Measurements from ENCODE around the gene TLR1.
"Not testable (repeated sequence)": the region's sequence is repeated elsewhere in the genome, so short reads cannot be mapped to it uniquely, and the experiment has no call there.

The TLR1 gene

GRCh38 chr4:38811297-38811696 lies 6.7 kb upstream of the TLR1 start:
- peaks cover 0 to 2% (median 0%) of the 10 kb centered on the region in 4 experiments for H3K36me3 ChIP-seq (ENCODE audit: control insufficient read depth in 4 of 4, insufficient read depth in 4 of 4, low read length in 3 of 4)
- peaks cover 8 to 15% (median 12%) of the 10 kb centered on the region in 4 experiments for H3K4me1 ChIP-seq (ENCODE audit: control extremely low read depth in 1 of 4, control insufficient read depth in 4 of 4, insufficient read depth in 4 of 4, low read length in 3 of 4)
- DNase-seq, result no peak
- no peaks in the 10 kb centered on the region for H3K27me3 ChIP-seq (replicated peaks in 2 of 5; ENCODE audit: control insufficient read depth in 4 of 5, insufficient read depth in 5 of 5, low read length in 4 of 5)
- 93% methylated on average over 2 of the region's 6 CpGs for WGBS (ENCODE audit: insufficient coverage)
- H3K27ac ChIP-seq (ENCODE audit: insufficient read depth in 1 of 2, low read depth in 1 of 2, low read length in 2 of 2, poor library complexity in 1 of 2, severe bottlenecking in 2 of 2), result no peak overlapping the region
- ChIA-PET CTCF (no interaction called here), POLR2A (no interaction called here)
- no peak overlapping the region for H3K4me3 ChIP-seq (ENCODE audit: control insufficient read depth in 1 of 7, extremely low read depth in 1 of 7, insufficient read depth in 4 of 7, low read depth in 2 of 7, low read length in 6 of 7)
- H3K9me3 ChIP-seq (ENCODE audit: control extremely low read depth in 1 of 5, control insufficient read depth in 4 of 5, insufficient read depth in 2 of 5, low read depth in 1 of 5, low read length in 4 of 5), result peaks cover 0 to 9% (median 3%) of the 10 kb centered on the region in 5 experiments

DNA sequence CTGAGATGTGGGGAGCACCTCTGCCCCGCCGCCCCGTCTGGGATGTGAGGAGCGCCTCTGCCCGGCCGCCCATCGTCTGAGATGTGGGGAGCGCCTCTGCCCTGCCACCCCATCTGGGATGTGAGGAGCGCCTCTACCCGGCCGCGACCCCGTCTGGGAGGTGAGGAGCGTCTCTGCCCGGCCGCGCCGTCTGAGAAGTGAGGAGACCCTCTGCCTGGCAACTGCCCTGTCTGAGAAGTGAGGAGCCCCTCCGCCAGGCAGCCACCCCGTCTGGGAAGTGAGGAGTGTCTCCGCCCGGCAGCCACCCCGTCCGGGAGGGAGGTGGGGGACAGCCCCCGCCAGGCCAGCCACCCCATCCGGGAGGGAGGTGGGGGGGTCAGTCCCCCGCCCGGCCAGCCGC lies 2.9 kb upstream of the TLR1 start:
- H3K4me3 ChIP-seq (ENCODE audit: control insufficient read depth in 1 of 7, extremely low read depth in 1 of 7, insufficient read depth in 4 of 7, low read depth in 2 of 7, low read length in 6 of 7); H3K27me3 ChIP-seq (replicated peaks in 2 of 5; ENCODE audit: control insufficient read depth in 4 of 5, insufficient read depth in 5 of 5, low read length in 4 of 5); H3K36me3 ChIP-seq (ENCODE audit: control insufficient read depth in 4 of 4, insufficient read depth in 4 of 4, low read length in 3 of 4); DNase-seq; POLR2A ChIA-PET; H3K9me3 ChIP-seq (ENCODE audit: control extremely low read depth in 1 of 5, control insufficient read depth in 4 of 5, insufficient read depth in 2 of 5, low read depth in 1 of 5, low read length in 4 of 5); CTCF ChIA-PET; H3K27ac ChIP-seq (ENCODE audit: insufficient read depth in 1 of 2, low read depth in 1 of 2, low read length in 2 of 2, poor library complexity in 1 of 2, severe bottlenecking in 2 of 2): not testable (repeated sequence)
- WGBS (ENCODE audit: insufficient coverage), result 100% methylated on average over 15 of the region's 29 CpGs
- peaks cover 14 to 31% (median 24%) of the 10 kb centered on the region in 4 experiments for H3K4me1 ChIP-seq (ENCODE audit: control extremely low read depth in 1 of 4, control insufficient read depth in 4 of 4, insufficient read depth in 4 of 4, low read length in 3 of 4)

- DNase-seq; H3K27me3 ChIP-seq (replicated peaks in 2 of 5; ENCODE audit: control insufficient read depth in 4 of 5, insufficient read depth in 5 of 5, low read length in 4 of 5); H3K27ac ChIP-seq (ENCODE audit: insufficient read depth in 1 of 2, low read depth in 1 of 2, low read length in 2 of 2, poor library complexity in 1 of 2, severe bottlenecking in 2 of 2); POLR2A ChIA-PET: not testable (repeated sequence)
- 100% methylated on average over 7 of the region's 9 CpGs for WGBS (ENCODE audit: insufficient coverage)
- Histone ChIP-seq H3K9me3 (ENCODE audit: control extremely low read depth in 1 of 5, control insufficient read depth in 4 of 5, insufficient read depth in 2 of 5, low read depth in 1 of 5, low read length in 4 of 5) (peaks cover 1 to 17% (median 10%) of the 10 kb centered on the region in 5 experiments), H3K4me1 (ENCODE audit: control extremely low read depth in 1 of 4, control insufficient read depth in 4 of 4, insufficient read depth in 4 of 4, low read length in 3 of 4) (peaks cover 14 to 31% (median 24%) of the 10 kb centered on the region in 4 experiments), H3K4me3 (ENCODE audit: control insufficient read depth in 1 of 7, extremely low read depth in 1 of 7, insufficient read depth in 4 of 7, low read depth in 2 of 7, low read length in 6 of 7) (peak overlapping the region in 1 of 7 experiments; percentile 57), H3K36me3 (ENCODE audit: control insufficient read depth in 4 of 4, insufficient read depth in 4 of 4, low read length in 3 of 4) (peaks cover 3 to 16% (median 11%) of the 10 kb centered on the region in 4 experiments)
- CTCF ChIA-PET, result interaction anchor here (1.4 to 6.9 kb wide), 4 partner anchors 15 to 50 kb away, joined by 5 to 67 read pairs (median 32); no protein-coding TSS in a partner anchor
Measured at GRCh38 chr4:38806251-38806650, 1.7 kb upstream of the TLR1 start.

- peaks cover 14 to 31% (median 24%) of the 10 kb centered on the region in 4 experiments for H3K4me1 ChIP-seq (ENCODE audit: control extremely low read depth in 1 of 4, control insufficient read depth in 4 of 4, insufficient read depth in 4 of 4, low read length in 3 of 4)
- peak overlapping the region in 5 of 7 experiments; percentile 26 to 78 (median 57) for H3K4me3 ChIP-seq (ENCODE audit: control insufficient read depth in 1 of 7, extremely low read depth in 1 of 7, insufficient read depth in 4 of 7, low read depth in 2 of 7, low read length in 6 of 7)
- no peaks in the 10 kb centered on the region for H3K27me3 ChIP-seq (replicated peaks in 2 of 5; ENCODE audit: control insufficient read depth in 4 of 5, insufficient read depth in 5 of 5, low read length in 4 of 5)
- POLR2A ChIA-PET, result interaction anchor here (1.2 kb wide), 1 partner anchor 46 kb away, joined by 4 read pairs; no protein-coding TSS in a partner anchor
- 0% methylated on average over 1 of the region's 5 CpGs for WGBS (ENCODE audit: insufficient coverage)
- H3K9me3 ChIP-seq (ENCODE audit: control extremely low read depth in 1 of 5, control insufficient read depth in 4 of 5, insufficient read depth in 2 of 5, low read depth in 1 of 5, low read length in 4 of 5), result peaks cover 1 to 23% (median 16%) of the 10 kb centered on the region in 5 experiments
- peak; percentile 30 to 85 (median 81) for DNase-seq
- CTCF ChIA-PET, result interaction anchor here (0.7 to 6.9 kb wide), 11 partner anchors 10 to 330 kb away, joined by 3 to 67 read pairs (median 5); partner anchors contain the start of gene TLR10
- H3K36me3 ChIP-seq (ENCODE audit: control insufficient read depth in 4 of 4, insufficient read depth in 4 of 4, low read length in 3 of 4), result peaks cover 4 to 22% (median 17%) of the 10 kb centered on the region in 4 experiments
- H3K27ac ChIP-seq (ENCODE audit: insufficient read depth in 1 of 2, low read depth in 1 of 2, low read length in 2 of 2, poor library complexity in 1 of 2, severe bottlenecking in 2 of 2), result peak overlapping the region in 1 of 2 experiments; percentile 21
Measured at GRCh38 chr4:38805530-38806145, 1.0 kb upstream of the TLR1 start.

GRCh38 chr4:38803833-38804653 lies 548 bp downstream of the TLR1 start:
- peaks cover 14 to 31% (median 24%) of the 10 kb centered on the region in 4 experiments for H3K4me1 ChIP-seq (ENCODE audit: control extremely low read depth in 1 of 4, control insufficient read depth in 4 of 4, insufficient read depth in 4 of 4, low read length in 3 of 4)
- POLR2A ChIA-PET, result no interaction called here
- H3K4me3 ChIP-seq (ENCODE audit: control insufficient read depth in 1 of 7, extremely low read depth in 1 of 7, insufficient read depth in 4 of 7, low read depth in 2 of 7, low read length in 6 of 7), result peak overlapping the region in 6 of 7 experiments; percentile 58 to 78 (median 73)
- WGBS (ENCODE audit: insufficient coverage), result 7% methylated on average over 3 of the region's 6 CpGs
- peaks cover 17 to 38% (median 32%) of the 10 kb centered on the region in 4 experiments for H3K36me3 ChIP-seq (ENCODE audit: control insufficient read depth in 4 of 4, insufficient read depth in 4 of 4, low read length in 3 of 4)
- peaks cover 5 to 39% (median 24%) of the 10 kb centered on the region in 5 experiments for H3K9me3 ChIP-seq (ENCODE audit: control extremely low read depth in 1 of 5, control insufficient read depth in 4 of 5, insufficient read depth in 2 of 5, low read depth in 1 of 5, low read length in 4 of 5)
- CTCF ChIA-PET, result interaction anchor here (0.6 to 6.9 kb wide), 11 partner anchors 13 to 331 kb away, joined by 3 to 67 read pairs (median 4); partner anchors contain the start of gene TLR10
- DNase-seq, result peak in 1 of 3 donors; percentile 12
- no peaks in the 10 kb centered on the region for H3K27me3 ChIP-seq (replicated peaks in 2 of 5; ENCODE audit: control insufficient read depth in 4 of 5, insufficient read depth in 5 of 5, low read length in 4 of 5)
- H3K27ac ChIP-seq (ENCODE audit: insufficient read depth in 1 of 2, low read depth in 1 of 2, low read length in 2 of 2, poor library complexity in 1 of 2, severe bottlenecking in 2 of 2), result peak overlapping the region; percentile 73 to 82

- ChIA-PET POLR2A (no interaction called here), CTCF (interaction anchor here (2.0 to 6.9 kb wide), 4 partner anchors 12 to 58 kb away, joined by 4 to 67 read pairs (median 44); partner anchors contain the start of gene TLR10)
- Histone ChIP-seq H3K9me3 (ENCODE audit: control extremely low read depth in 1 of 5, control insufficient read depth in 4 of 5, insufficient read depth in 2 of 5, low read depth in 1 of 5, low read length in 4 of 5) (peaks cover 7 to 47% (median 25%) of the 10 kb centered on the region in 5 experiments), H3K27me3 (replicated peaks in 2 of 5; ENCODE audit: control insufficient read depth in 4 of 5, insufficient read depth in 5 of 5, low read length in 4 of 5) (no peaks in the 10 kb centered on the region), H3K4me1 (ENCODE audit: control extremely low read depth in 1 of 4, control insufficient read depth in 4 of 4, insufficient read depth in 4 of 4, low read length in 3 of 4) (peaks cover 14 to 31% (median 24%) of the 10 kb centered on the region in 4 experiments), H3K4me3 (ENCODE audit: control insufficient read depth in 1 of 7, extremely low read depth in 1 of 7, insufficient read depth in 4 of 7, low read depth in 2 of 7, low read length in 6 of 7) (peak overlapping the region in 4 of 7 experiments; percentile 22 to 78 (median 73)), H3K27ac (ENCODE audit: insufficient read depth in 1 of 2, low read depth in 1 of 2, low read length in 2 of 2, poor library complexity in 1 of 2, severe bottlenecking in 2 of 2) (no peak overlapping the region), H3K36me3 (ENCODE audit: control insufficient read depth in 4 of 4, insufficient read depth in 4 of 4, low read length in 3 of 4) (peaks cover 29 to 51% (median 44%) of the 10 kb centered on the region in 4 experiments)
- peak in 2 of 3 donors; percentile 55 to 58 for DNase-seq
- WGBS (ENCODE audit: insufficient coverage), result 100% methylated on average over 14 of the region's 15 CpGs
Measured at GRCh38 chr4:38802561-38803355, 1.8 kb downstream of the TLR1 start.
